ENCODE results near the gene ZNF576.

GRCh38 chr19:43634506-43634871, 38.1 kb downstream of the ZNF576 start:
- TF ChIP-seq CTCF (IDR thresholded peaks at IDR 0.05; ENCODE audit: insufficient read depth, low read length, poor library complexity, severe bottlenecking) (no peak), EZH2phosphoT487 (conservative IDR thresholded peaks at IDR 0.05; ENCODE audit: low read length) (no peak)

All from SU-DHL-6 (cell line).